Fibroblast of lung (primary cell): ENCODE data around the gene MED14. TPM values are rescaled to one million over a fixed set of nuclear protein-coding genes. Genes with fewer than 3 reads are reported as not detected.
A peak's percentile ranks its signal among the peaks of the same experiment; 100 is the strongest.

ENCODE experiments used
- DNase-seq, 2 donors: peaks; one replicate each; pipeline versions ENCODE4 v3.0.0 to v3.0.0-alpha.2; 2010; ENCODE audit warnings: low read depth in 2 of 2
- H2AFZ ChIP-seq: 2 replicates; pipeline ENCODE4 v1.5.1; 2012; ENCODE audit warnings: low read length, control low read depth, inconsistent platforms
- H3K27ac ChIP-seq: 2 replicates; pipeline ENCODE4 v1.5.1; 2011; ENCODE audit warnings: low read length, control low read depth; ENCODE audit not compliant: insufficient read depth
- H3K27me3 ChIP-seq: 2 replicates; pipeline ENCODE4 v1.5.1; 2011; ENCODE audit warnings: mild to moderate bottlenecking, low read length; ENCODE audit not compliant: control insufficient read depth, insufficient read depth
- H3K36me3 ChIP-seq: 2 replicates; pipeline ENCODE4 v1.5.1; 2011; ENCODE audit warnings: low read length; ENCODE audit not compliant: control insufficient read depth, insufficient read depth
- H3K4me1 ChIP-seq: 2 replicates; pipeline ENCODE4 v1.5.1; 2011; ENCODE audit warnings: low read length; ENCODE audit not compliant: control insufficient read depth, insufficient read depth; ENCODE audit errors: extremely low read depth
- H3K4me2 ChIP-seq: 2 replicates; pipeline ENCODE4 v1.5.1; 2011; ENCODE audit warnings: low read length, control low read depth; ENCODE audit not compliant: insufficient read depth; ENCODE audit errors: extremely low read depth
- H3K4me3 ChIP-seq, 4 experiments: fragments of 200-600 bp in 1 of 4; sonication (generic) in 1 of 4; replicated peaks in 1 of 4; 2 replicates each; pipeline ENCODE4 v1.5.1; 2011 to 2016; ENCODE audit warnings: low read length in 4 of 4, low read depth in 3 of 4, mild to moderate bottlenecking in 3 of 4, control low read depth in 2 of 4, inconsistent platforms in 1 of 4, mixed read lengths in 1 of 4; ENCODE audit not compliant: insufficient read depth in 1 of 4; ENCODE audit errors: control extremely low read depth in 1 of 4
- H3K79me2 ChIP-seq: 2 replicates; pipeline ENCODE4 v1.5.1; 2012; ENCODE audit warnings: mild to moderate bottlenecking, low read length, inconsistent platforms; ENCODE audit not compliant: control insufficient read depth, insufficient read depth
- H3K9ac ChIP-seq: 2 replicates; pipeline ENCODE4 v1.5.1; 2011; ENCODE audit warnings: mild to moderate bottlenecking, low read length, control low read depth; ENCODE audit not compliant: insufficient read depth
- H3K9me3 ChIP-seq: 2 replicates; pipeline ENCODE4 v1.5.1; 2012; ENCODE audit warnings: low read depth, low read length; ENCODE audit not compliant: control insufficient read depth, insufficient read depth
- H4K20me1 ChIP-seq: 2 replicates; pipeline ENCODE4 v1.5.1; 2011; ENCODE audit warnings: low read length; ENCODE audit not compliant: control insufficient read depth, insufficient read depth; ENCODE audit errors: extremely low read depth
- EZH2 ChIP-seq: IDR thresholded peaks from 2 replicates; pipeline ENCODE4 v1.5.1; 2012; ENCODE audit warnings: low read length, control low read depth, mild to moderate bottlenecking; ENCODE audit errors: missing control alignments
- polyA plus RNA-seq, 2 donors: library from polyadenylated mRNA; depleted of rRNA in 1 of 2; stranded (reverse) in 1 of 2; unstranded in 1 of 2; fragments of >200 nt; gene quantifications; 2 replicates each; pipeline ENCODE4 v1.2.1, GENCODE V29; 2011 to 2012; ENCODE audit warnings: missing spikeins in 1 of 2
- total RNA-seq: library from RNA; depleted of rRNA; stranded (reverse); fragments of >200 nt; gene quantifications from 2 replicates; pipeline ENCODE4 v1.2.1, GENCODE V29; 2014
- TF ChIP-seq, protein P1 (sequence below), 2 donors: IDR thresholded peaks in 1 of 2; conservative IDR thresholded peaks in 1 of 2; 1 replicate in 1 of 2; 2 replicates in 1 of 2; pipeline ENCODE4 v1.5.1; 2011 to 2012; ENCODE audit warnings: low read length in 2 of 2, control low read depth in 1 of 2, inconsistent platforms in 1 of 2, low read depth in 1 of 2, mild to moderate bottlenecking in 1 of 2

The MED14 gene
- total and polyA plus RNA-seq, 2 donors (not counting 1 experiment from before 2014, with no cell fraction given) = 18.3 to 31.3 TPM

DNA sequence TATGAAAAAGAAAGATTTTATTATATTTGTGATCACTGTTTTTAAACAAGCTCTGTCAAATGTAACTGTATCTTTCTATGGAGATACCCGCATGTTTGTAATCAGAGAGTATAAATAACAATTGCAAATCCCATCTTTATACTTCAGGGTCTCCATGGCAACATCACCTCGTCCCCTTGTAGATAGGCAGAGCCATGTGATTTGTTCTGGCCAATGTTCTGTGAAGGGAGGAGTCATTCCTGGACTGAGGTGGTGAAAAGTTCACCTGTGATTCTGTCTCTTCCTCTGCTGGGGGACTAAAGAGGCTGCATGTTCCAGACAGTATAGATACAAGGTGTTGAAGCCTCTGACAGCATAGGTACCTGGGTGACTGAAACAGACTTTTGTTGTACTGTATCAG is 45.6 kb upstream of the MED14 start:
- no peak overlapping the region for H3K4me3 ChIP-seq
- no peaks in the 10 kb centered on the region for H3K4me1 ChIP-seq
- H3K4me2 ChIP-seq = no peak overlapping the region
- DNase-seq = no peak
- H2AFZ ChIP-seq = no peak overlapping the region
- no peaks in the 10 kb centered on the region for H3K79me2 ChIP-seq
- no peaks in the 10 kb centered on the region for H3K9me3 ChIP-seq
- H3K27me3 ChIP-seq = no peaks in the 10 kb centered on the region
- no peak overlapping the region for H3K27ac ChIP-seq
- H3K9ac ChIP-seq = no peak overlapping the region
- no peaks in the 10 kb centered on the region for H3K36me3 ChIP-seq
- TF ChIP-seq, protein P1, sequence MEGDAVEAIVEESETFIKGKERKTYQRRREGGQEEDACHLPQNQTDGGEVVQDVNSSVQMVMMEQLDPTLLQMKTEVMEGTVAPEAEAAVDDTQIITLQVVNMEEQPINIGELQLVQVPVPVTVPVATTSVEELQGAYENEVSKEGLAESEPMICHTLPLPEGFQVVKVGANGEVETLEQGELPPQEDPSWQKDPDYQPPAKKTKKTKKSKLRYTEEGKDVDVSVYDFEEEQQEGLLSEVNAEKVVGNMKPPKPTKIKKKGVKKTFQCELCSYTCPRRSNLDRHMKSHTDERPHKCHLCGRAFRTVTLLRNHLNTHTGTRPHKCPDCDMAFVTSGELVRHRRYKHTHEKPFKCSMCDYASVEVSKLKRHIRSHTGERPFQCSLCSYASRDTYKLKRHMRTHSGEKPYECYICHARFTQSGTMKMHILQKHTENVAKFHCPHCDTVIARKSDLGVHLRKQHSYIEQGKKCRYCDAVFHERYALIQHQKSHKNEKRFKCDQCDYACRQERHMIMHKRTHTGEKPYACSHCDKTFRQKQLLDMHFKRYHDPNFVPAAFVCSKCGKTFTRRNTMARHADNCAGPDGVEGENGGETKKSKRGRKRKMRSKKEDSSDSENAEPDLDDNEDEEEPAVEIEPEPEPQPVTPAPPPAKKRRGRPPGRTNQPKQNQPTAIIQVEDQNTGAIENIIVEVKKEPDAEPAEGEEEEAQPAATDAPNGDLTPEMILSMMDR (conservative IDR thresholded peaks at IDR 0.05 in 1 of 2, IDR thresholded peaks at IDR 0.05 in 1 of 2; ENCODE audit: low read depth in 1 of 2, low read length in 2 of 2) = no peak
- TF ChIP-seq EZH2 = no peak
- H4K20me1 ChIP-seq = no peaks in the 10 kb centered on the region

DNA sequence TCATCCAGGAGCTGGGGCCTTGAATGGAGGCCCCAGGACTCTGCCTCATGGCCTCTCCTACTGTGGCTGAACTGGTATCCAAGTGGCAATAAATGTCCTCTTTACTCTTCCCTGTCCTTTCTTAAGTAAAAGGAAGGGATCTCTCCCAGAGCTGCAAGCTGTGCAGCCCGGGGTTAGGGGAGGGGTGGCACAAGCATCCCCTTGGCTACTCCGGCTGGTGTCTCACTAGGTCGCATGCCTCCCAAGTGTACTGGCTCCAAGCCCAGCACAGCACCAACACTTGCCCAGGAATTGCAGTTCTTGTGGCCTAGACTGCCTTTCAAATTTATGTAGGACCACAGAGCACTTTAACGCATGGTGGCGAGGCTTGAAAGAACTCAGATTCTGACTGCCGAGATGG is 44.7 kb upstream of the MED14 start:
- no peaks in the 10 kb centered on the region for H4K20me1 ChIP-seq
- no peak for DNase-seq
- H3K9me3 ChIP-seq = no peaks in the 10 kb centered on the region
- H3K36me3 ChIP-seq = no peaks in the 10 kb centered on the region
- TF ChIP-seq EZH2 = no peak
- TF ChIP-seq, protein P1 (conservative IDR thresholded peaks at IDR 0.05 in 1 of 2, IDR thresholded peaks at IDR 0.05 in 1 of 2; ENCODE audit: low read depth in 1 of 2, low read length in 2 of 2) = no peak
- no peak overlapping the region for H3K4me2 ChIP-seq
- H2AFZ ChIP-seq = no peak overlapping the region
- H3K27ac ChIP-seq = no peak overlapping the region
- H3K4me3 ChIP-seq = no peak overlapping the region
- H3K9ac ChIP-seq = no peak overlapping the region
- no peaks in the 10 kb centered on the region for H3K27me3 ChIP-seq
- no peaks in the 10 kb centered on the region for H3K79me2 ChIP-seq
- H3K4me1 ChIP-seq = no peaks in the 10 kb centered on the region

DNA sequence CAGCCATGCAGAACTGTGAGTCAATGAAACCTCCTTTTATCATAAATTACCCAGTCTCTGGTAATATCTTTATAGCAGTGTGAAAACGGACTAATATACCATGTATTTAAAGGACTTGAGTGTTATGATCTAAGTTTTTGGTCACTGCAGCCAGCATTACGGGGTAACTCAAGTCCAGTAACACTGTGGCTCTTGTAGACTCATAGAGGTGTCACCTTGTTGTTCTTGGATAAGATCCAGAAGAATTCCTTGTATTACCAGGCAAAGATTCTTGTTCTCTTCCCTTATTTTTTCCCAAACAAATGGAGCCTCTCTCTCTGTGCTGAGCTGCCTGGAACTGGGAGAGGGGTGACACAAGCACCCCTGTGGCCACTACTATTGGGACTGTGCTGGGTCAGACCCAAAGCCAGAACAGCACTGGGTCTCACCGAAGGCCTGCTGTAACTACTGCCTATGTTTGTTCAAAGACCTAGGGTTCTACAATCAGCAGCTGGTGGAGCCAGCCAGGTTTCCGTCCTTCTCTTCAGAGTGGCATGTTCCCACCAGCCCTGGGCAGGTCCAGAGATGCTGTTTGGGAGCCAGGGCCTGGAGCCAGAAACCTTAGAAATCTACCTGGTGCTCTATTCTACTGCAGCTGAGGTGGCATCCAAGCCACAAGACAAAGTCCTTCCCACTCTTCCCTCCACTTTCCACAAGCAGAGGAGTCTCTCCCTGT is 43.7 kb upstream of the MED14 start:
- Histone ChIP-seq H3K4me3 (no peak overlapping the region), H3K9ac (no peak overlapping the region), H3K27ac (no peak overlapping the region), H3K4me1 (no peaks in the 10 kb centered on the region), H3K27me3 (no peaks in the 10 kb centered on the region), H3K36me3 (no peaks in the 10 kb centered on the region), H3K9me3 (no peaks in the 10 kb centered on the region), H4K20me1 (no peaks in the 10 kb centered on the region), H2AFZ (no peak overlapping the region), H3K4me2 (no peak overlapping the region), H3K79me2 (no peaks in the 10 kb centered on the region)
- TF ChIP-seq, protein P1 (conservative IDR thresholded peaks at IDR 0.05 in 1 of 2, IDR thresholded peaks at IDR 0.05 in 1 of 2; ENCODE audit: low read depth in 1 of 2, low read length in 2 of 2) = no peak
- no peak for TF ChIP-seq EZH2
- peak; percentile 48 to 79 for DNase-seq
